Activated CD4-positive, alpha-beta T cell treated with anti-CD3 and anti-CD28 coated beads, Interleukin-2, amount 50 U/mL, for 1 hour (primary cell): Measurements from ENCODE around the gene HOXD13.

Experiments
- DNase-seq: peaks from one replicate; pipeline ENCODE4 v3.0.0-alpha.2; 2020

HOXD13 gene

DNA sequence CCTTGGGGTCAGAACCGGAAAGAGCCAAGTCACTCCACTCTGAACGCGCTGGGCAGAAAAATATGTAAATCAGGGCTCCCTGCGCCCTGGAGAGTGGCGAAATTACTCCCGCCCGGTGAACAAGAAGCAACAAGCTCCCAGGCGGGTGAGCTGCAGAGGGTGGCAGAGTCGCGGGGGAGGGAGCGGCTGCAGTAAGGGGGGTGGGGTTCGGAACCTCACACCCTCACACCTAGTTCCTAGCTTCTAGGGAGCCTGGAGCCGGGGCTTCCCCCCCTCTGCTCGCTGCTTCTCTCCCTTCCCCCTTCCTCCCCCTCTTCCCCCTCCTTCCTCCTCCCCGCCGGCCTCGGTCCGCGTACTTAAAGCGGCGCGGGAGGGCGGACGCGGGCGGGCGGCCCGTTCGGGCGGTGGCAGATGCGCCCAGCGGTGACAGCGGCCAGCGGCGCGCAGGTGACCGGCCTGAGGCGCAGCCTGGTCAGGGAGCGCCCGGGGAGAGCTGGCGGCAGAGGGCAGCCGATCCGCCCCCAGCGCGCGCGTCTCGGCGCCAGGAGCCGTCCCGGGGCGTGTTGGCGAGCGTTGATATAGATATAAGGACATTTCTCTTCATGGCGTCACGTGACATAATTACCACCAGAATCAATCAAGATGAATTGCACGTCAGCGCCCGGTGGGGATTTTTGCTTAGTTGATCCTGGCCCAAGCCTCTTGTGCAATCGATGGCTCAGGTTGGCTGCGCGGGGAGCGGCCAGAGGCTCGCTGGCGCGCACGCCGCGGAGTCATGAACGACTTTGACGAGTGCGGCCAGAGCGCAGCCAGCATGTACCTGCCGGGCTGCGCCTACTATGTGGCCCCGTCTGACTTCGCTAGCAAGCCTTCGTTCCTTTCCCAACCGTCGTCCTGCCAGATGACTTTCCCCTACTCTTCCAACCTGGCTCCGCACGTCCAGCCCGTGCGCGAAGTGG lies 14.3 kb downstream of the HOXD13 start, which contains the start of gene HOXD11:
Gene HOXD11, plus strand, starts transcription at position 700 of the 959 bp plus-strand sequence. Its CDS starts 76 bp downstream, at position 776.
- no peak for DNase-seq

- DNase-seq: no peak
These were observed 15.2 kb downstream of the HOXD13 start for GRCh38 chr2:176107731-176108181.

DNA sequence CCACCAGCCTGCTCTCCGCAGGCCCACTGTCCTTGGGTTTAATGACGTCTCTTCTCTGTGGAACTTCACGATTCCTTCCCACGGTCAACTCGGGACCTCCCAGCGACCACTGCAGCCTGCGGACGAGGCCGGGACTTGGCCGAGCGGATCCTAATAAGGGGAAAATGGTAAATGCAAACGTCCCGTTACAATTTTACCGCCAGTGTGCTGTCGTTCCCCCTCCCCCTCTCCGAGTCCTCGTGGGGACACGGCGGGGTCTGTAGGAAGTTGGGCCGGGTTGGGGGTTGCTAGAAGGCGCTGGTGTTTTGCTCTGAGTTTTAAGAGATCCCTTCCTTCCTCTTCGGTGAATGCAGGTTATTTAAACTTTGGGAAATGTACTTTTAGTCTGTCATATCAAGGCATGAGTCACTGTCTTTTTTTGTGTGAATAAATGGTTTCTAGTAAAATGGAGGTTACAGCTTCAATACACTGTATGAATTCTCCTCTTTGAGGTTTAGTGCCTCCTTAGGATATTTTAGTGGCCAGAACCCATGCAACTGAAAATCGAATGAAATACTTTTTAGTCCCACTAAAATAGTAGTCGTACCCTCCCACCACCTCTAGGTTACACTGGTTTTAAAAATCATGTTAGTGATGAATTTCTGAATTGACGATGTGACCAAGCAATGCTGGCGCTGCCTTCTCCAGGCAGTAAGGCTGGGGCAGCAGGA lies 16.8 kb downstream of the HOXD13 start:
- no peak for DNase-seq

- DNase-seq: no peak
These were observed 17.4 kb downstream of the HOXD13 start for GRCh38 chr2:176109946-176110345.

- DNase-seq: no peak
These were observed 18.1 kb downstream of the HOXD13 start for GRCh38 chr2:176110415-176111308.

DNA sequence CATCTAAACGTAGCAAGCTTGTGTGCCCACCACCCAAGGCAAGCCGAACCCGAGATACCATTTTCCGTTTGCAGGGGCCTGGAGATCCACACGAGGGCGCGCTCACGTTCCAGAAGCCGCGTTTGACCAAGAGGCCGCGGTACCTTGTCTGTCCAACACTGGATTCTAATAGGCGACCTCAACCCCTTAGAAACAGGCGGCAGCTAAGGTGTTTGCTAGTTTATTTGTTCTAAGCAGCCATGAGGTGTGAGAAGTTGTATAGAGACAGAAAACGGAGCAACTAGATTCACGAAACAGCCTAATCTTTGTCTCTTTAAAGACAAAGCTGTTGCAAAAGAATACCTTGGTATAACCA lies 18.8 kb downstream of the HOXD13 start:
- DNase-seq: no peak

DNA sequence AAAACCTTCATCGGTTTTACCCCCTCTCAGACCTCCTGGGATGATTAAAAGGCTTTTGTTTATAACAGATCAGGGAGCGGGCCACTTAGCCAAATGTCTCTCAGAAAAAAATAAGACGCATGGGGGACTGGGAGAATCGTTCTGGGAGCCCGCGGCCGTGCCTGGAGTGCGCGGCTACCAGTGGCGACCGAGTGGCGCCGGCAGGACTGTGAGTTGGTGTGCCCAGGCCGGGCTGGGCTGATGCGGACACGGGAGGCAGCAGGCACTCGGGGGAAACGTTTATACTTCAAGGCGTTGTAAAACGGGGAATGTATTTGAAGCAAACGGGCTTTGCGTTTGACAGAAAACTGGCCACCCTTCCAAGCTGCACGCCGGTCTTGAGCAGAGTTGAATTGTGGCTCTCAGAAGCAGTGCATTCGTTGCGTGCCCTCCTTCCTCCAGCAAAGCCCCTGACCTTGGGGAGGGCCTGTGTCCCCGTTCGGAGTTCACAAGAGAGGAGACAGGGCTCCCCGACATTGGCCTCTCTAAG lies 19.4 kb downstream of the HOXD13 start:
- no peak for DNase-seq

- no peak for DNase-seq
These were observed 20.1 kb downstream of the HOXD13 start for GRCh38 chr2:176112375-176113302.

GRCh38 chr2:176114120-176114929 lies 21.8 kb downstream of the HOXD13 start:
- DNase-seq: no peak

DNA sequence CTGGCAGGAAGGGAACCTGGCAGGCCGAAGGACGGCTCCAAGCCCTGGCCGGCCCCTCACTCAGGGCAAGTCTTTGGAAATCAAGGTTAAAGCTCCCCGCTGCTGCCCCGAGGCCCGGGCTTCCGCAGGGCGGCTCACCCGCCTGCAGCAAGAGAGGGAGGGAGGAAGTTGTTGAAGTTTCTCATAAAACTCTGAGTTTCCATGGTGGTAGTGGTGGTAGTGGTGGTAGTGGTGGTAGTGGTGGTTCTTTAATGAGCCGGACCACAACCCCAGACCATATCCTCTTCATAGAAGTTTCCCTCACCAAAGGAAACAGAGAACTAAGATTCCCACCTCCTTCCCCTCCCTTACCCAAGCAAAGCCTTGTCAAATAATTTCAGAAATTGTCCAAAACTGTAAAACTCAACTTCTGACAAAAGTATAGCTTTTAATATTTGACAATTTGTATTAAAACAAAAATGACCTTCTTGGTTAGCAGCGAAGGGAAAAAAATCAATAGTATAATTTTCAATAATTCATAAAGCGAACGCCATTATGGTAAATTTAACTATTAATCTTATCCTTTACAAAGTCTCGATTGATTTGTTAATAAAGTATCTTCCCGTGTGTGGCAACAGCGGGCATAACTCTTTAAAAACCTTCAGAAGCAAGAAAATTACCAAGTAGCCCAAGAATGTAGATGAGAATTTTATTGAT lies 22.6 kb downstream of the HOXD13 start:
- no peak for DNase-seq

- DNase-seq: no peak
These were observed 23.6 kb downstream of the HOXD13 start, which contains the start of gene HOXD10 for GRCh38 chr2:176115883-176116813. Gene HOXD10, plus strand, starts transcription at chr2:176116778. Its CDS starts 56 bp downstream, at chr2:176116834.

DNA sequence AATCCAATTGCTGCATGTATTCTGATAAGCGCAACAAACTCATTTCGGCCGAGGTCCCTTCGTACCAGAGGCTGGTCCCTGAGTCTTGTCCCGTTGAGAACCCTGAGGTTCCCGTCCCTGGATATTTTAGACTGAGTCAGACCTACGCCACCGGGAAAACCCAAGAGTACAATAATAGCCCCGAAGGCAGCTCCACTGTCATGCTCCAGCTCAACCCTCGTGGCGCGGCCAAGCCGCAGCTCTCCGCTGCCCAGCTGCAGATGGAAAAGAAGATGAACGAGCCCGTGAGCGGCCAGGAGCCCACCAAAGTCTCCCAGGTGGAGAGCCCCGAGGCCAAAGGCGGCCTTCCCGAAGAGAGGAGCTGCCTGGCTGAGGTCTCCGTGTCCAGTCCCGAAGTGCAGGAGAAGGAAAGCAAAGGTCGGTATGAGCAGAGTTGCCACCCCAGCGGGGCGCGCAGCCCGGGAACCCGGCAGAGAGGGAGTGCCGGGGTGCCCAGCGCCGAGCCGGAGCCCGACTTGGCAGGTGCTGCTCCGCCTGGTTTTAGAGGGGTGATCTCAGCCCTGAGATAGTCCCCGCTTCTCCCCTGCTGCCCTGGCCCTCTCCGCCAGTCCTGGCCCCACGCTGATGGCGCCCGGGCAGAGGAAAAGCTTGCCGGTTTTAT lies 24.8 kb downstream of the HOXD13 start:
- DNase-seq: no peak

DNA sequence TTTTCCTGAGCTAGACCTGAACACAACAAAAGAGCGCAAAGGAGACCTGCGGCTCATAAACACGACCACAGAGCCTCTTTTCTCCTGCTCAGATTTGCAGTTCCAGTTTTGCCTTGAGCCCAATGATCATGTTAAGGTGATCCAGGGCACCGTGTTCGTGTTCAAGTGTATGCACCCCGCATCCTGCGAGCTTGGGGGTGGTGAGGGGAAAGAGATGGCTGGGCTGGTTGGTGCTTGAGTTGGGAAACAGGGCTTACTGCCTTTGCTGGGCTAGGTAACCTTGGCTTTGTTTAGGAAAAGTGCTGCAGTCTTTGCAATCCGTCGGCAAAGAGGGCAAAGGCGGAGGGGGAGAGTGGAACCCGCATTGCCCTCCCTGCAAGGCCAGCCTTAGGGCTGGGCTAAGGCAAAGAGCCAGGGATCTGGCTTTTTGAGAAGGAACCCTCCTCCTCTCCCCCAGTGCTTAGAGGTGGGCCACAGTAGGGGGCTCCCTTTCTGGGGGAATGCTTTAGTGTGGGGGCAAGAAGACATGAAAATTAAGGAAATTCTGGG lies 25.4 kb downstream of the HOXD13 start:
- DNase-seq: no peak

DNA sequence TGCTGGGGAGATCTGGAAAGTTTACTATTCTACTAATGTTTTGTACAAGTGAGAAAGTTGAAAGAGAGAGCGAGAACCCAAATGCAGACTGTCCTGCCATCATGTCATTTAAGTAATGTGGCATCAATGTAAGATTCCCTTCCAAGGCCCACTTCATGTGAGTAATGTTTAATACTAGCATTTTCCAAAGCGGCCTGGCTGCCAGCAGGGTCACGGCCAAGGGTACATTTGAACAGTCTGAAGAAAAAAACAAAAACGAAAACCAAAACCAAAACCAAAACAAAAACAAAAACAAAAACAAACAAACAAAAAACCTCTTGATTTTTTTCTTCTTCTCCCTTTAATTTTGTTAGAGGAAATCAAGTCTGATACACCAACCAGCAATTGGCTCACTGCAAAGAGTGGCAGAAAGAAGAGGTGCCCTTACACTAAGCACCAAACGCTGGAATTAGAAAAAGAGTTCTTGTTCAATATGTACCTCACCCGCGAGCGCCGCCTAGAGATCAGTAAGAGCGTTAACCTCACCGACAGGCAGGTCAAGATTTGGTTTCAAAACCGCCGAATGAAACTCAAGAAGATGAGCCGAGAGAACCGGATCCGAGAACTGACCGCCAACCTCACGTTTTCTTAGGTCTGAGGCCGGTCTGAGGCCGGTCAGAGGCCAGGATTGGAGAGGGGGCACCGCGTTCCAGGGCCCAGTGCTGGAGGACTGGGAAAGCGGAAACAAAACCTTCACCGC lies 26.2 kb downstream of the HOXD13 start:
- no peak for DNase-seq

GRCh38 chr2:176120364-176121189 lies 28.1 kb downstream of the HOXD13 start:
- no peak for DNase-seq
